Neural cell (in vitro differentiated cells): ENCODE data around the gene DIP2C.

Source experiments
- EP300 ChIP-seq: fragments of 450-650 bp; conservative IDR thresholded peaks from 2 replicates; pipeline ENCODE4 v1.6.1; 2014; ENCODE audit warnings: antibody characterized with exemption, mild to moderate bottlenecking, moderate library complexity; ENCODE audit not compliant: poor library complexity, severe bottlenecking
- EZH2 ChIP-seq: fragments of 200-600, 300-800 bp; shearing (Covaris generic), sonication (generic); IDR thresholded peaks from 2 replicates; pipeline ENCODE4 v1.6.1; 2014; ENCODE audit warnings: antibody characterized with exemption, low read length, borderline replicate concordance, mild to moderate bottlenecking; ENCODE audit not compliant: insufficient read depth, poor library complexity, severe bottlenecking
- POLR2AphosphoS5 ChIP-seq: IDR thresholded peaks from 2 replicates; pipeline ENCODE4 v1.6.1; 2012
- RAD21 ChIP-seq: fragments of 450-650 bp; conservative IDR thresholded peaks from 2 replicates; pipeline ENCODE4 v1.6.1; 2014; ENCODE audit warnings: antibody characterized with exemption, mild to moderate bottlenecking, moderate library complexity
- SMC3 ChIP-seq: fragments of 450-650 bp; conservative IDR thresholded peaks from 2 replicates; pipeline ENCODE4 v1.6.1; 2014; ENCODE audit warnings: antibody characterized with exemption, mild to moderate bottlenecking, moderate library complexity; ENCODE audit not compliant: poor library complexity
- TAF1 ChIP-seq: IDR thresholded peaks from 2 replicates; pipeline ENCODE4 v1.6.1; 2012; ENCODE audit warnings: low read depth
- TF ChIP-seq, protein P1 (sequence below): fragments of 450-650 bp; IDR thresholded peaks from 2 replicates; pipeline ENCODE4 v1.5.1; 2014; ENCODE audit warnings: antibody characterized with exemption, mild to moderate bottlenecking, moderate library complexity; ENCODE audit not compliant: poor library complexity, severe bottlenecking

GRCh38 chr10:646118-646524, 43.3 kb downstream of the DIP2C start:
- TF ChIP-seq, protein P1, sequence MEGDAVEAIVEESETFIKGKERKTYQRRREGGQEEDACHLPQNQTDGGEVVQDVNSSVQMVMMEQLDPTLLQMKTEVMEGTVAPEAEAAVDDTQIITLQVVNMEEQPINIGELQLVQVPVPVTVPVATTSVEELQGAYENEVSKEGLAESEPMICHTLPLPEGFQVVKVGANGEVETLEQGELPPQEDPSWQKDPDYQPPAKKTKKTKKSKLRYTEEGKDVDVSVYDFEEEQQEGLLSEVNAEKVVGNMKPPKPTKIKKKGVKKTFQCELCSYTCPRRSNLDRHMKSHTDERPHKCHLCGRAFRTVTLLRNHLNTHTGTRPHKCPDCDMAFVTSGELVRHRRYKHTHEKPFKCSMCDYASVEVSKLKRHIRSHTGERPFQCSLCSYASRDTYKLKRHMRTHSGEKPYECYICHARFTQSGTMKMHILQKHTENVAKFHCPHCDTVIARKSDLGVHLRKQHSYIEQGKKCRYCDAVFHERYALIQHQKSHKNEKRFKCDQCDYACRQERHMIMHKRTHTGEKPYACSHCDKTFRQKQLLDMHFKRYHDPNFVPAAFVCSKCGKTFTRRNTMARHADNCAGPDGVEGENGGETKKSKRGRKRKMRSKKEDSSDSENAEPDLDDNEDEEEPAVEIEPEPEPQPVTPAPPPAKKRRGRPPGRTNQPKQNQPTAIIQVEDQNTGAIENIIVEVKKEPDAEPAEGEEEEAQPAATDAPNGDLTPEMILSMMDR: no peak
- no peak for TF ChIP-seq EP300
- no peak for TF ChIP-seq EZH2
- no peak for TF ChIP-seq TAF1
- no peak for TF ChIP-seq RAD21
- TF ChIP-seq POLR2AphosphoS5: no peak
- no peak for TF ChIP-seq SMC3
